SKM-1 (cell line): ENCODE results near the gene NOL4L.

ENCODE experiments used
- DNase-seq: peaks from one replicate; lab custom pipeline; 2025; ENCODE audit not compliant: unreplicated experiment; lab: John Stamatoyannopoulos, UW

The NOL4L gene

GRCh38 chr20:32614303-32614702 lies 29.2 kb upstream of the NOL4L start:
- no peak for DNase-seq

DNA sequence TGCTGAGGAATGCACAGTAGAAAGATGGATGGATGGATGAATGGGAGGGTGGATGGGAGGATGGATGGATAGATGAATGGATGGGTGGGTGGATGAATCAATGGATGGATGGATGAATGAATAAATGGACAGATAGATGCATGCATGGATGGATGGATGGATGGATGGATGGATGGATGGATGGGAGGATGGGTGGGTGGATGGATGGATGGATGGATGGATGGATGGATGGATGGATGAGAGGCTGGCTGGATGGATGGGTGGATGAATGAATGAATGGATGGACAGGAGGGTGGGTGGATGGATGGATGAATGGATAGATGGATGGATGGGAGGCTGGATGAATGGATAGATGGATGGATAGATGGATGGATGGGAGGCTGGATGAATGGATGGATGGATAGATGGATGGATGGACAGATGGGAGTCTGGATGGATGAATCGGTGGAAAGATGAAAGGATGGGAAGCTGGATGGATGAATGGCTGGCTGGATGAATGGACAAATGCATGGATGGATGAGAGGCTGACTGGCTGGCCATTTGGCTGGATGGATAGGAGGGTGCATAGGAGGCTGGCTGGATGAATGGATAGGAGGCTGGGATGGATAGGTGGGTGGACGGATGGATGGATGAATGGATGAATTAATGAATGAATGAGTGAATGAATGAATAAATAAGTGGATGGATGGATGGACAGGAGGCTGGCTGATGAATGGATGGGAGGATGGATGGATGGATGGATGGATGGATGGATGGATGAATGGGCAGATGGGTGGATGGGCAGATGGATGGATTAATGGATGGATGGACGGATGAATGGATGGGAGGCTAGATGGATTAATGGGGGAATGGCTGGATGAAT lies 28.3 kb upstream of the NOL4L start:
- DNase-seq: no peak

- DNase-seq: no peak
Observed at GRCh38 chr20:32612351-32613191, 27.4 kb upstream of the NOL4L start.

DNA sequence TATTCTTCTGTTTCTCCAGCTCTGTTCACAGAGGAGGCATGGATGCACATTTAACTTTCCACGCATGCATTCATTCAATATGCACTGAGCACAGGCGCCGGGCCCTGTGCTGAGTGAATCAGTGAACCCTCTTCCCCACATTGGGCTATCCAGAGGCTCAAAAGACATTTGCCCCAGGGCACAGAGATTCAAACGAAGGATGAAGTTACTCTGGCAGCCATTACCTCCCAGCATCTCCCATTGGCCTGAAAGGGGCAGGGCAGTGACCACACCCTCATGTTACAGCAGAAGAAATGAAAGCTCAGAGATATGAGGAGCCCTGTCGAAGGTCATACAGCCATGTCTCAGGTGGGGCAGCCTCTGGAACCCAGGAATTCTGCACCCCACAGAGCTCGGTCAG lies 26.7 kb upstream of the NOL4L start:
- DNase-seq: no peak

DNA sequence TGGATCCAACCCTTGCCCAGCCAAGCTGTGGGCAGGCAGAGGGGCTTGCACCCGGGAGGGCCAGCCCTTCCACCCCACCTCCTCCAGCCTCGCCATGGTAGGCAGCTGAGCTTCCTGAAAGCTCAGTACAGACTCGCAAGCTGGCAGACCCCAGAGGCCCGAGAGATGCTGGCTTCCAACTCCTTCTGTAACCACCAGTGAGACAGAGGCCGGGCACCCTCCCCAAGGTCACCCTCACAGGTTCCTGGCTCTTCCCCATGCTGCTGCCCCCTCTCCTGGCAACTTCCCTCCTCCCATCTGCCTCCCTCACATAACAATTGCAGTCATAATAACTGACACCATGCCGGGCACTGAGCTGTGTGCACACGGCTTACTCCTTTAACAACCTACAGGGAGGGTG lies 26.2 kb upstream of the NOL4L start:
- DNase-seq: no peak

- DNase-seq: no peak
Observed at GRCh38 chr20:32610472-32611218, 25.5 kb upstream of the NOL4L start.

DNA sequence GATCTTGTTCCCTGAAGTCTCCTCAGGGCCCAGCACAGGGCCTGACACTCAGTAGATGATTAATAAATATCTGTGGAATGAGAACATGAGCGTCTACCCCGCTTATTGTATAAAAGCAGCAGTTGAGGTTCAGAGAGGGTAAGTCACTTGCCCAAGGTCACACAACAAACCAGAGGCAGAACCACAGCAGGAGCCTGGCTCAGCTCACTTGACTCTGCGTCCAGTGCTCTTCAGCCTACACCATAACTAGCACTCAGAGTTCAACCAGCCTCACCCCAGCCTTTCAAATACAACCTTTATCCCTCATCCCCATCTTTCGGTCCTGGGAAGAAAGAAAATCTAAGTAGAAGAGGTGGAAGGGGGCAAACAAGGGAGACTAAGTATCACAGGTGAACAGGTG lies 24.9 kb upstream of the NOL4L start:
- DNase-seq: no peak

- DNase-seq: no peak
Observed at GRCh38 chr20:32609111-32609773, 24.1 kb upstream of the NOL4L start.

- DNase-seq: no peak
Observed at GRCh38 chr20:32608664-32609015, 23.5 kb upstream of the NOL4L start.

GRCh38 chr20:32607727-32608663 lies 22.9 kb upstream of the NOL4L start:
- DNase-seq: no peak

DNA sequence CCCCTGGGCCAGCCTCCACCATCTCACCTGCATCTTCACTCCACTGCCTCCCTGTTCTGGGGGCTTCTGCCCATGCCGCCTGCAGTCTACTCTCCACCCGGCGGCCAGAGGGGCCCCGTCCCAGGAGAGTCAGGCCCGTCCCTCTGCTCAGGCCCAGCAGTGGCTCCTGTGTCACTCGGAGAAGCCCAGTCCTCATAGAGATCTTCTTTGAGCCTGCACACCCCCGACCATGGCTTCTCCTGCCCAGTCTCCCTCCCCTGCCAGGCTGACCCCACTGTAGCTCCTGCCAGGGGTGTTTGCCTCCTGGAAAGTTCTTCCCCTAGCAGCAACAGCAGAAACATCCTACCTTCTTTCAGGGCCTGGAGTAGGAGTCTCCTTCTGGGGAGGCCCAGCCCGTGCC lies 22.2 kb upstream of the NOL4L start:
- no peak for DNase-seq

GRCh38 chr20:32606790-32607189 lies 21.7 kb upstream of the NOL4L start:
- no peak for DNase-seq

DNA sequence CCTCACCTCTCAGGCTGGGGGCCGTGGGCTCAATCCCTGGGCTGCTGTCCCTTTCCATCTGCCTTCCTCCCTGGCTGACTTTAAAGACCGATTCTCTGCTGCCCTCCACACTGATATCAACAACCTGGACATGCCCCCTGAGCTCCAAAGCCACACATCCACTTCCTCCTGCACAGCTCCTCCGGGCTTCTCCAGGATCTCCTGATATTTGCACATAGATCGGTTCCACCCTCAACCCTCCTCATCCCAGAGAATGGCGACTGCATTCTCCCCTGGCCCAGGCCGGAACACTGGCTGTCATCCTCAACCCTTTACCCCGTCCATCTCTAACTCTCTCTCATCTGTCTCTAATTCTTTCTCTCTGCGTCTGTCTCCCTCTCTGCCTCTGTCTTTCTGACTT lies 21.0 kb upstream of the NOL4L start:
- no peak for DNase-seq

GRCh38 chr20:32605167-32605656 lies 20.1 kb upstream of the NOL4L start:
- DNase-seq: no peak

DNA sequence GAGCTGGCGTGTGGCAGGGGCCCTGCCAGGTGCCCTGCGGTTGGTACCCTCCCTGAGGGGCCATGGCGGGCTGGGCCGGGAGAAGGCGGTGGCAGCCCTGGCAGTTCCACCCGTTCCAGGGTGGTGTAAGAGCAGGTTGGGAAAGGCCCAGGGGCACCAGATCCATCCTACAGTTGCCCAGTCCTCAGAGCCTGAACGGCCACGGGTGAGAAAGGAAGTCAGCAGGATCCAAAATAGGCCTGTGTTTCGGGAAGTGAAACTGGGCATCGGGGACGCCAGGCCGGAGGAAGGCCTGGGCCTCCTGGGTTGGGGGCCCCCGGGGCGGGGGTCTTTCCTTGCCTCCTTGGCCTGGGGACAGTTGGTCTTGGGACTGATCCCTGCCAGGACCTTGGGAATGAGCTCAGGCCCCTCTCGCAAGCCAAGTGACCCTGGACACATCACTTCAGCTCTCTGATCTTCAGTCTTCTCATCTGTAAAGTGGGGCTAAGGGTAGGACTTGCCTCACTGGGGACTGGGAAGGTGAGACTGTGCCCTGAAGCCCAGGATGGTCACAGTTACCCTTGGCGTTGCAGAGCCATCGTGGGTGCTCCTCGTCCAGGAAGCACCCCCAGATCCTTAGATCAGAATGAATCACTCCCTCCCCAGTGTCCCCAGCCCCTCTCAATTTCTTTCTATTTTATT lies 18.1 kb upstream of the NOL4L start:
- no peak for DNase-seq

GRCh38 chr20:32602273-32602672 lies 17.1 kb upstream of the NOL4L start:
- DNase-seq: no peak

GRCh38 chr20:32600681-32601237 lies 15.6 kb upstream of the NOL4L start:
- DNase-seq: no peak

GRCh38 chr20:32599783-32600340 lies 14.7 kb upstream of the NOL4L start:
- no peak for DNase-seq

DNA sequence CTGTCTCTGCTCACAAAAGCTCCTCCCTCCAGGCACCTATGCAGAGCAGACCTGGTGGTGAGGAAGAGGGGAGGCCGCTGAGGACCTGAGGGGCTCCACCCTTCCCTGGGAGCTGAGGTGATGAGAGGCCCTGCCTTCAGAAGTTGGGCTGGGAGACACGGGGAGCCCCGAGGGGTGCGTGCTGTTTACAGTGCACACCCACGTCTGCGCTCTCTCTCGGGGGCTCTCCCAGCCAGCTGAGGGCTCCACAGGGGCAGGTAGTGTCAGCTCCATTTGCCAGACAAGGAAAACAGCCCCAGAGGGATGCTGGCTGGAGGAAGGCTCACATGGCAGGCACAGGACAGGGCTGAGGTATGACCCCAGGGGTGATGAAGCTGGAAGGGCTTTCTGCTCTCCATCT lies 13.5 kb upstream of the NOL4L start:
- no peak for DNase-seq
